WI38 (cell line): ENCODE results near the gene ANKRD7.

Experiments used
- H3K4me3 ChIP-seq: 2 replicates; pipeline ENCODE4 v1.5.1; 2011; ENCODE audit warnings: low read depth, mild to moderate bottlenecking, control low read depth, low read length
- CTCF ChIP-seq: IDR thresholded peaks from 2 replicates; pipeline ENCODE4 v1.5.1; 2012; ENCODE audit warnings: low read depth, mild to moderate bottlenecking, control low read depth, low read length

ANKRD7 gene

GRCh38 chr7:118224521-118224920, at the start of gene ANKRD7:
Gene ANKRD7 (plus strand): TSS chr7:118224704. CDS start chr7:118224831, 127 bp downstream.
- no peak within 1 kb of the TSS for H3K4me3 ChIP-seq
- TF ChIP-seq CTCF: no peak

GRCh38 chr7:118175740-118176139, 48.8 kb upstream of the ANKRD7 start:
- no peak overlapping the region for H3K4me3 ChIP-seq
- TF ChIP-seq CTCF: no peak

GRCh38 chr7:118179191-118179590, 45.3 kb upstream of the ANKRD7 start:
- TF ChIP-seq CTCF: no peak
- H3K4me3 ChIP-seq: no peak overlapping the region

- peak overlapping the region; percentile 74 for H3K4me3 ChIP-seq
- no peak for TF ChIP-seq CTCF
Observed at GRCh38 chr7:118182593-118183427, 41.7 kb upstream of the ANKRD7 start.

- TF ChIP-seq CTCF: no peak
Observed at GRCh38 chr7:118183428-118183785, 41.1 kb upstream of the ANKRD7 start.

GRCh38 chr7:118183786-118184564, 40.5 kb upstream of the ANKRD7 start, which contains the start of gene LSM8:
Gene LSM8 (plus strand): TSS chr7:118184164. CDS start chr7:118184224, 60 bp downstream.
- no peak for TF ChIP-seq CTCF
- peak within 1 kb of the TSS; percentile 74 for H3K4me3 ChIP-seq

More at GRCh38 chr7:118183428-118183785, 41.1 kb upstream of the ANKRD7 start:
- peak overlapping the region; percentile 74 for H3K4me3 ChIP-seq

GRCh38 chr7:118184565-118184940, 40.0 kb upstream of the ANKRD7 start:
- TF ChIP-seq CTCF: no peak
- H3K4me3 ChIP-seq: peak overlapping the region; percentile 74
